GM21825 (cell line): ENCODE results near the gene CCPG1.
"Not testable (repeated sequence)": the region's sequence is repeated elsewhere in the genome, so short reads cannot be mapped to it uniquely, and the experiment has no call there.

ENCODE experiments used
- ATAC-seq: cut with Tn5 transposase; IDR thresholded peaks from one replicate; pipeline ENCODE4 v1.9.1; 2021; ENCODE audit warnings: mild to moderate bottlenecking, moderate library complexity; ENCODE audit not compliant: unreplicated experiment

CCPG1 gene

GRCh38 chr15:55408012-55408928 is at the start of gene CCPG1, which contains the start of gene PIERCE2:
Gene CCPG1, minus strand, starts transcription at chr15:55408359. Its CDS starts 18,935 bp downstream, at chr15:55389424.
Gene PIERCE2, plus strand, starts transcription at chr15:55408495. Its CDS starts 274 bp downstream, at chr15:55408769.
- ATAC-seq: peak; percentile 94

DNA sequence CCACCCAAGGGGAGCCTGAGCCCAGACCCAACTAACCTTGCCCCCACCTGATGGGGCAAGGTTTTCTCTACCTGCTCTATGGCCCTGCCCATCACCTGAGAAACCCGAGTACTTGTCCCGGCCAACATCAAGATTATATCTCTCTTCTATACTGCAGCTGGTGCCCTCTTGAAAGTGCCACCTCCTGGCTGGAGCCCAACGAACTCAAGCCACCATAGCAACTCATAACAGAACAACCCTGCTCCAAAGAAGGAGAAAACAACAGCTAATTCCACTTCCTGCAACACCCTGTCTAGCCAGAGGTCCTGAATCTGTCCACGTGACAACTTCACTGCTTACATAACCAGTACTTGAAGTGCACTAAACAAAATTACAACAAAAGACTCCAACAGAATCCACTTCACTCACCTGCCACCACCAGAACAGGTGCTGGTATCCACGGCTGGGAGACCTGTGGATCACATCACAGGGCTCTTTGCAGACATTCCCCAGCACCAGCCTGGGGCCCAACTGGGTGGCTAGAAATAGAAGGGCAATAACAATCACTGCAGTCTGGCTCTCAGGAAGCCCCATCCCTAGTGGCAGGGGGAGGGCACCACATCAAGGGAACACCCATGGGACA is 49.4 kb upstream of the CCPG1 start:
- ATAC-seq: no peak

GRCh38 chr15:55447030-55447394 is 38.9 kb upstream of the CCPG1 start:
- ATAC-seq: not testable (repeated sequence)

DNA sequence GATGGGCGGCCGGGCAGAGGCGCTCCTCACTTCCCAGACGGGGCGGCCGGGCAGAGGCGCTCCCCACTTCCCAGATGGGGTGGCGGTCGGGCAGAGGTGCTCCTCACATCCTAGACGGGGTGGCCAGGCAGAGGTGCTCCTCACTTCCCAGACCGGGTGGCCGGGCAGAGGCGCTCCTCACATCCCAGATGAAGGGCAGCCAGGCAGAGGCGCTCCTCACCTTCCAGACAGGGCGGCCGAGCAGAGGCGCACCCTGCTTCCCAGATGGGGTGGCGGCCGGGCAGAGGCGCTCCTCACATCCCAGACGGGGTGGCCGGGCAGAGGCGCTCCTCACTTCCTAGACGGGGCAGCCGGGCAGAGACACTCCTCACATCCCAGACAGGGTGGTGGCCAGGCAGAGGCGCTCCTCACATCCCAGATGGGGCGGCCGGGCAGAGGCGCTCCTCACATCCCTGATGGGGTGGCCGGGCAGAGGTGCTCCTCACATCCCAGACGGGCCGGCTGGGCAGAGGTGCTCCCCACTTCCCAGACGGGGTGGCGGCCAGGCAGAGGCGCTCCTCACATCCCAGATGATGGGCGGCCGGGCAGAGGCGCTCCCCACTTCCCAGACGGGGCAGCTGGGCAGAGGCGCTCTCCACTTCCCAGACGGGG is 38.3 kb upstream of the CCPG1 start:
- ATAC-seq: not testable (repeated sequence)

GRCh38 chr15:55445936-55446335 is 37.8 kb upstream of the CCPG1 start:
- not testable (repeated sequence) for ATAC-seq

DNA sequence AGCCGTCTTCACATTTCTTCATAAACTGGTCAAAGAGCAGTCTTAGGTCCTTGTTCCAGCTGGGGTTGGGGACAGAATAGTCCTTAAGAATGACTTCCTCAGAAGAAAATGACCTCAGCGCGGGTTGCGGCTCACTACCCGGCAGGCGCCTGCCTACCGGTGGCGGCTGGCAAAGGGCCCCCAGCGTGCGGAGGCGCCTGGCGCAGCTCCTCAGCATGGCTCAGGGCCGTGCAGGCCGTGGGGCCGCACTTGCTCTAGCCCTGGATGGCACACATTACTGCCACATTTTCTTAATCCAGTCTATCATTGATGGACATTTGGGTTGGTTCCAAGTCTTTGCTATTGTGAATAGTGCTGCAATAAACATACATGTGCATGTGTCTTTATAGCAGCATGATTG is 35.0 kb upstream of the CCPG1 start:
- ATAC-seq: not testable (repeated sequence)

- peak; percentile 54 for ATAC-seq
These were observed 27.0 kb upstream of the CCPG1 start for GRCh38 chr15:55434989-55435825.

DNA sequence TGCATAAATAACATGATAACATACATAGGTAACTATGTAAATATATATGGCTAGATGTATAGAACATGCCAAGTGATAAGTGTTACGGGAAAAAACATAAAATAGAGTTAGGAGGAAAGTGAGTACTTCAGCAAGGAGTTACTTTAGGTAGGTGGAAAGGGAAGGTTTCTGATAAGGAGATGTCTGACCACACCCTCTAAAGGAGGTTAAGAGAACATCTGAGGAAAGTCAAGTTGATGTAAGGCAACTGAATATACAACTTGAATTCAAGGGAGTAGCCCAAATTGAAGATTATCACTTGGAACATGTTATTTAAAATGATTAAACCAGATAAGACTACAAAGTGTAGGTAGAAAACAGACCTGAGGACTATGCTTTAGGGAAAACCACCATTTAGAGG is 13.9 kb upstream of the CCPG1 start:
- ATAC-seq: no peak

DNA sequence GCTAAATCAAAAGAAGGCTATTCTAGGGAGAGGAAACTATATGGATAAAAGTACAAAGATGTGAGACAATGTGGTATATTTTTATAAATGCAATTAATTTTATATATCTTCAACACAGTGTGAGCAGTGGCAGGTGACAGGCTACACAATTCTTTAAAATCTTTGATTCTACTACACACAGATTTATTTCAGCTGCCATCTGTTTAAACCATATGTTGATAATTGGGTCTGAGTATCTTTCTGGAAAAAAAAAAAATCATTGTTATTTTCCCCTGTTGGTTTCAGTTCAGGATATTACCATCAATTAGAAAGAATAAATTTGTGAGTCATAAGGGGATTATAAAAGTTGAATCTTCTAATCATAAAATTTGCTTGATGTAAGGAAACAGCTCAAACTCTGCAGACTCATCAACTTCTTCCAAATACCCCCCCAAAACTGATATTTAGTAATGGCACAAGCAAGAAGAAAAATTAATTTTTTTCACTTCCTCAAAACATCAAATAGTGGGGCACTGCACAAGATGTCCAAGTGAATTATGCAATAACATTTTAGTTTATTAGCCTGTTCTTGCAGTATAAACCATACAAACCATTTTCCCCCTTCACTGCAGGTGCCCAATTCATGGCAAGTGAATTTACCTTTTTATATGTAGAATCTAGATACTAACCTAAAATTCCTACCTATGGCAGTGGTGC is 12.2 kb upstream of the CCPG1 start:
- no peak for ATAC-seq

- ATAC-seq: not testable (repeated sequence)
These were observed 9.5 kb upstream of the CCPG1 start for GRCh38 chr15:55417678-55418077.

- not testable (repeated sequence) for ATAC-seq
These were observed 817 bp upstream of the CCPG1 start for GRCh38 chr15:55408976-55409375.

- ATAC-seq: peak; percentile 1
These were observed 604 bp downstream of the CCPG1 start for GRCh38 chr15:55407498-55408011.

DNA sequence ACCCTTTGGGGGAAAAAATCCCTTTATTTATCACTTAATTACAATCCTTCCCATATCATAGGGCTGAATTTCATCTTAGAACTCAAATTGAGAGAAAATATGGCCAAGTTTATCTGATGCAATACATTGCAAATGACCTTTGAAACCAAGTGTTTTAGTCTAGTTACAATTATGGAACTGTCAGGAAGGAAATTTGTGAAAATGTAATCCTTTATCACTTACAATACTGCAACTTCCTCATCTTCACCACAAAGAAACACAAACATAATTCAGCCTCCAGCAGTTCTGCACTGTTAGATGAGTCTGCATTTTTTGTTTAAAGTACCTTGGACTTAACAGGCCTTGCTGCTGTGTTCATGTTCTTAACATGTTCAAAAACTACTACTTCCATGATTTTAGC is 4.6 kb downstream of the CCPG1 start:
- ATAC-seq: no peak

DNA sequence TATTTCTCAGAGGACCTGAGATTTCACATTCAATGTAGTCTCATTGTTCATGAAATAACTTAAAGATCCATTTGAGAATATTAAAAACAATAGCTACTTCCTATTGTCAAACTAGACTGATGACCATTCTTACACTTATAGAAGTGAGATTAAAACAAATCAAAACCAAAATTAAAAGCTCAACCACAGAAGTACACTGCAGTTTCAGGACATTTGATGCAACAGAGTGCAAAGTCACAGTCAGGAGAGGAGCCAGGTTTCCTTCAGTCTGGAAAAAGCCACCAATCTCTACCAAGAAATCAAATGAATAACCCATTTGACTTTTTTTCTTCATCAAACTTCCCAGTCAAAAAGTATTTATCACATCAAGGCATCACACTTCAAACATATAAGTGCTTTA is 5.5 kb downstream of the CCPG1 start:
- no peak for ATAC-seq

DNA sequence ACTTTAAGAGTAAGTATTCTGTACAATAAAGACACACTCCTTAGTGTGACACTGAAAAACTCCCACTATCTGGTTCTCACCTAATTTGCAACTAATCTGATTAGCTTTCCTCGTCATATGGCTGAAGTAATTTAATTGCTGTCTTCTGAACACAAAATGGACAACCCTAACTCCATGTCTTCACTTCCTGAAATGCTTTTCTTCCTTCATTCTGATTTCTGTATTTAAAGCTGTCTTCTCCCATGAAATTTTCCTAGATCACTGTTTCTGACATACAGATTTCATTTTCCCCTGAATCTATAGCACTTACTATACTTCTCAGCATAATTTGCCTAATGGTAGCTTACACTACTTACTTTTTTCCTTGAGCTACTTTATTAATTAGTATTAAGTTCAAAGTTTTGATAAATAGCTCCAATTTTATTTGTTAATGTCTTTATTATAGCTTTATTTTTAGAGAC is 6.3 kb downstream of the CCPG1 start:
- no peak for ATAC-seq

DNA sequence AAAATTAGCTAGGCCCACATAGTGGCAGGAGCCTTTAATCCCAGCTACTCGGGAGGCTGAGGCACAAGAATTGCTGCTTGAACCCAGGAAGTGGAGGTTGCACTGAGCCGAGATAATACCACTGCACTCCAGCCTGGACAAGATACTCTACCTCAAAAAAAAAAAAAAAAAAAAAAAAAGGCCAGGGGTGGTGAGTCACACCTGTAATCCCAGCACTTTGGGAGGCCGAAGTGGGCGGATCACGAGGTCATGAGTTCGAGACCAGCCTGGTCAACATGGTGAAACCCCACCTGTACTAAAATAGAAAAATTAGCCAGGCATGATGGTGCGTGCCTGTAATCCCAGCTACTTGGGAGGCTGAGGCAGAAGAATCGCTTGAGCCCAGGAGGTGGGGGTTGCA is 8.1 kb downstream of the CCPG1 start:
- not testable (repeated sequence) for ATAC-seq

GRCh38 chr15:55398243-55398642 is 9.9 kb downstream of the CCPG1 start:
- no peak for ATAC-seq

DNA sequence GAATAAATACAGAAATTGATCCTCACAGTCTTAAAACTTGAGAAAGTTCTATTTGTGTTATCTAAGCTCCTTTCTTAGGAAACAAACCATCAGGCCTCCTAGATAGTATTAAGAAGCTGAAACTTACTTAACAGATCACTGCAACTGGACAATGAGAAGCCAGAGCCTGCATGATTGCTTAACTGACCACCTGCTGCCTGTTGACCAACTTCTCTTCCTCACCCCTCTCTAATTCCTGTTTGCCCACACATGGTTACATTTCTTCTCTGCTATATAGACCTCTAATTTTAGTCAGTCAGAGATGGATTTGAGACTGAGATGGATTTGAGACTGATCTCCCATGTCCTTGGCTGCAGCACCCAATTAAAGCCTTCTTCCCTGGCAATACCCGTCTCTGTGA is 13.5 kb downstream of the CCPG1 start:
- no peak for ATAC-seq

- no peak for ATAC-seq
These were observed 18.9 kb downstream of the CCPG1 start for GRCh38 chr15:55389264-55389607.

DNA sequence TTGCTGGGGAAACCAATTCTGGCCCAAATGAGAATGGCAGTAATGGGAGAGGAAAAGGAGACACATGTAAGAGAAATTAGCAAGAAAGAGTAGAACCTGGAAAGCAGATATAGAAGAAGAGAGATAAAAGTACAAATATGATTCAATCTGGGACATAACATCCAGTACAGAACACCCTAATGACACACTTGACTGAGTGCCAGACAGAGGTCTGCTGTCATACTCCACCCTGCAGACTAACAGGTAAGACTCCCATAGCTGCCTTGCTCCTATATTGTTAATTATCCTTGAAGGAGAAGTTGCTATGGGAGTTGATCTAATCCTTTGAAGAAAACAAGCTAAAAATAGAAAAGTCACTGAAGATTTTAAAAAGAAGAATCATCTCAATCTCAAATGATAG is 21.1 kb downstream of the CCPG1 start:
- ATAC-seq: no peak
